Skeletal muscle satellite cell (primary cell): ENCODE results near the gene GPLD1.
"Not testable (repeated sequence)": the region's sequence is repeated elsewhere in the genome, so short reads cannot be mapped to it uniquely, and the experiment has no call there.

ENCODE experiments used
- H3K27me3 ChIP-seq: 2 replicates; pipeline ENCODE4 v1.7.0; 2013; ENCODE audit warnings: low read length; ENCODE audit not compliant: control insufficient read depth, insufficient read depth
- H3K36me3 ChIP-seq: 2 replicates; pipeline ENCODE4 v1.7.0; 2013; ENCODE audit warnings: mild to moderate bottlenecking, control low read depth, low read length; ENCODE audit not compliant: insufficient read depth
- H3K4me1 ChIP-seq: 2 replicates; pipeline ENCODE4 v1.7.0; 2013; ENCODE audit warnings: low read length; ENCODE audit not compliant: control insufficient read depth, insufficient read depth
- H3K4me2 ChIP-seq: 2 replicates; pipeline ENCODE4 v1.7.0; 2013; ENCODE audit warnings: mild to moderate bottlenecking, low read length
- H3K4me3 ChIP-seq: 2 replicates; pipeline ENCODE4 v1.7.0; 2013; ENCODE audit warnings: low read length
- H3K9ac ChIP-seq: 2 replicates; pipeline ENCODE4 v1.7.0; 2013; ENCODE audit warnings: mild to moderate bottlenecking, low read depth, low read length, moderate library complexity
- H3K9me3 ChIP-seq: replicated peaks from 2 replicates; pipeline ENCODE4 v1.7.0; 2013; ENCODE audit warnings: mild to moderate bottlenecking, control low read depth, low read length

GPLD1 gene

GRCh38 chr6:24391208-24391607 lies 98.2 kb downstream of the GPLD1 start:
- Histone ChIP-seq H3K4me2 (no peak overlapping the region), H3K9me3 (no peaks in the 10 kb centered on the region), H3K27me3 (peaks cover 3% of the 10 kb centered on the region), H3K4me1 (peaks cover 9% of the 10 kb centered on the region), H3K36me3 (no peaks in the 10 kb centered on the region), H3K9ac (no peak overlapping the region), H3K4me3 (no peak overlapping the region)

GRCh38 chr6:24387818-24388217 lies 101.6 kb downstream of the GPLD1 start:
- H3K4me1 ChIP-seq: no peaks in the 10 kb centered on the region
- H3K9ac ChIP-seq: no peak overlapping the region
- H3K9me3 ChIP-seq: no peaks in the 10 kb centered on the region
- H3K4me2 ChIP-seq: no peak overlapping the region
- H3K36me3 ChIP-seq: no peaks in the 10 kb centered on the region
- peaks cover 3% of the 10 kb centered on the region for H3K27me3 ChIP-seq
- no peak overlapping the region for H3K4me3 ChIP-seq

- no peaks in the 10 kb centered on the region for H3K36me3 ChIP-seq
- no peaks in the 10 kb centered on the region for H3K4me1 ChIP-seq
- no peak overlapping the region for H3K9ac ChIP-seq
- no peak overlapping the region for H3K4me3 ChIP-seq
- H3K9me3 ChIP-seq: no peaks in the 10 kb centered on the region
- no peak overlapping the region for H3K4me2 ChIP-seq
- no peaks in the 10 kb centered on the region for H3K27me3 ChIP-seq
Measured at GRCh38 chr6:24385536-24386269, 103.7 kb downstream of the GPLD1 start.

- H3K27me3 ChIP-seq, H3K4me2 ChIP-seq, H3K36me3 ChIP-seq, H3K9me3 ChIP-seq, H3K4me3 ChIP-seq, H3K4me1 ChIP-seq, H3K9ac ChIP-seq: not testable (repeated sequence)
Measured at GRCh38 chr6:24384369-24385130, 104.8 kb downstream of the GPLD1 start.

- H3K36me3 ChIP-seq, H3K9ac ChIP-seq, H3K27me3 ChIP-seq, H3K4me1 ChIP-seq, H3K4me3 ChIP-seq, H3K4me2 ChIP-seq, H3K9me3 ChIP-seq: not testable (repeated sequence)
Measured at GRCh38 chr6:24382891-24383494, 106.4 kb downstream of the GPLD1 start.

- no peak overlapping the region for H3K9ac ChIP-seq
- H3K9me3 ChIP-seq: no peaks in the 10 kb centered on the region
- no peaks in the 10 kb centered on the region for H3K36me3 ChIP-seq
- no peaks in the 10 kb centered on the region for H3K27me3 ChIP-seq
- no peaks in the 10 kb centered on the region for H3K4me1 ChIP-seq
- no peak overlapping the region for H3K4me2 ChIP-seq
- no peak overlapping the region for H3K4me3 ChIP-seq
Measured at GRCh38 chr6:24382220-24382540, 107.2 kb downstream of the GPLD1 start.

- Histone ChIP-seq H3K9ac (no peak overlapping the region), H3K4me2 (no peak overlapping the region), H3K9me3 (no peaks in the 10 kb centered on the region), H3K27me3 (no peaks in the 10 kb centered on the region), H3K4me1 (no peaks in the 10 kb centered on the region), H3K4me3 (no peak overlapping the region), H3K36me3 (no peaks in the 10 kb centered on the region)
Measured at GRCh38 chr6:24381476-24382219, 107.7 kb downstream of the GPLD1 start.

- Histone ChIP-seq H3K4me2 (no peak overlapping the region), H3K9ac (no peak overlapping the region), H3K36me3 (no peaks in the 10 kb centered on the region), H3K4me3 (no peak overlapping the region), H3K9me3 (no peaks in the 10 kb centered on the region), H3K27me3 (no peaks in the 10 kb centered on the region), H3K4me1 (no peaks in the 10 kb centered on the region)
Measured at GRCh38 chr6:24378473-24379097, 110.8 kb downstream of the GPLD1 start.
